NCI-H146 treated with DMSO at 0.1 percent for 48 hours (cell line): ENCODE results near the gene IGFLR1.

Experiments
- DNase-seq: peaks from one replicate; lab custom pipeline; 2025; ENCODE audit not compliant: unreplicated experiment; lab: John Stamatoyannopoulos, UW

The IGFLR1 gene

DNA sequence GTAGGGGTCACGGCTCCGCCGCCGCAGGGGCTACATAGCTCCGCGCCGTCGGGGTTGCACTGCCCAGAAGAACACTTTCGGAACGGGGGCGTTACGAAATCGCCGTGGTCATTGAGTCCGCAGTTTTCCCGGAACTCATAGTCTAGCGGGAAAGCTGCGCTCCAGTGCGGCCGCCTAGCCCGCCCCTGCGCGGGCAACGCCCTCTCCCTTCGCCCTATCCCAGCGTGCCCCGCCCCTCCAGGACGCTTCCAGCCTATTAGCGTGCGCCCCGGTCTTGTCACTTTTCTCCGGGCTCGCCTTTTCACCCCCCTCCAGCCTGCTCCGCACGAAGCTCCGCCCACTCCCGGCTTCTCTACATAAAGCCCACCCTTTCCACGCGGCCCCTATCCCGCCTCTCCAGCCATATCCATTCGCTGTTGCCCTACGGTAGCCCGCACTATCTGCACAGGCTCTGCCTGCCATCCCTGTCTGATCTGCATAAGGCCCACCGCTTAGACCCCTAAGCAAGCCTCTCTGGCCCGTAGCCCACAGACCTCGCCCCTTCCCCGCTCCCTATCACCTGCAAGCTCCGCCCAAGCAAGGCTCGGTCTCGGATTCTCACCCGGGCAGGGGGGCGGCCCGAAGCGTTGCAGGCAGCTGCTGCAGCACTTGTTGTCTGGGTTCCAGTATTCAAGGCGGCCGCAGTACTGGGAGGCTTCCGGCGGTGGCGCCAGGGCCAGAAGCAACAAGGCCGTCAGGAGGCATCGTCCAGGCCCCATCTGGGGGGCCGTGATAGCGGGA lies 1.6 kb downstream of the IGFLR1 start:
- DNase-seq, result peak; percentile 98

DNA sequence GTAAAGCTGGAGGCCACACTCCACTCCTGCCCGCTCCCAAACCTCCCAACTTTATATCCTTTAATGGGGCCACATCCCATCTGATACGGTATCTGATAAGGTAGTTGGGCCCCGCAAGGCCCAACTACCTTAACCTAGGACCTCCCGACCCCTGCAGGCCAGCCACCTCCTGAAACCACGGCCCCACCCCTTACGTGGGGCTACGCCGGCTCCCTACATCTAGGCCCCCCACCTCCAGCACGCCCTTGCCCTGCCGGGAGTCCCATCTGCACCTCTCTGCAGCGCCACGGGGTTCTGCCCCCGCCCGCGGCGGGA lies 2.2 kb downstream of the IGFLR1 start:
- DNase-seq, result no peak

DNA sequence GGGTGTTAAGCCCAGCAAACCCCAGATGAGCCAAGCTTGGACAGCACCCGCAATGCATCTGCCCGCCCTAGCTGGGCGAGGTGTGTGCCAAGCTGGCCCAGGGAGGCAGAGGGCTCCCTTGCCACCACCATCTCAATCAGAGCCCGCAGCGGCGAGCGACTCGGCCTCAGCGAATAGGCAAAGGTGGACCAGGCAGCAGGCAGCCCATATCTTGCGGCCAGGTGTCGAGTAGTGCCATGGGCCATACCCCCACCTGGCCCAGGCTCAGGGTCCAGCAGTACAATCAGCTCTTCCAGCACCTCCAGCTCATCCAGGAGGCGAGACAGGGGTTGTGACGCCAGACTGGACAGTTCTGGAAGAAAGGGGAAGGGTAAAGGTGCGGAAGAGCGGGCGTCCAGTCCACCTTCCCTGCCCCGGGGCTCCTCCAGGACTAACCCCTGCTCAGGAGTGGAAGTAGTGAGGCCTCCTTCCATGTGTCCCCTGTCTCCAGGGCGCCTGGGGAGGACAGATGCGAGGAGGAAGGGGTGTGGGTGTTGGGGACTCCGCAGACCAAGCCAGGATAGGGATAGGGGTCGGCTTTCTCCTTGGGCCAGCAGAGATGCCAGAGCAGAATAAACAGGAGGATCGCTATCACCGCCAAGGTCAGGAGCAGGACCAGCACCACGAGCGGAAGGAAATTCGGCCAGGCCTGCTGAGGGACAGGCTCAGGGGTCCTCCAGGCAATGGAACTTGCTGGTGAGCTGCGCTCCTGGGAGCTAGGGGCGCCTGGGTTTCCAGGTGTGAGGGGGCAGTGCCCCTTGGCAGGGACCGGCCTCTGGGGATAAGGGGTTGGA lies 2.8 kb downstream of the IGFLR1 start:
- DNase-seq, result no peak

DNA sequence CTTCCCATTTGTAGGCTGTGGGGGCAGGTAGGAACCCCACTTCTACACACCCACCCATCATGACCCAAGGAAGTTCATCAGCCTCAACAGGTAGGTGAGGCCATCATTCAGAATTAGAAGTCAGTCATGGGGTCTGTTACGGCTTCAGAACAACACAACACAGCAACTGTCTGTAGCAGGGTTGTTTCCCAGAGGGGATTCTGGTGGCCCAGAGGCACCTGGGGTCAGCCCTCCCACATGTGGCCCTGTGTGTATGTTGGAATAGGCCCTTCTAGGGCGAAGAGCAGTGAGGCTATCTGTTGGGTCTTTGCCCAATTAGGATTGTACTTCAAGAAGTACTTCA lies 3.4 kb downstream of the IGFLR1 start:
- DNase-seq, result no peak

DNA sequence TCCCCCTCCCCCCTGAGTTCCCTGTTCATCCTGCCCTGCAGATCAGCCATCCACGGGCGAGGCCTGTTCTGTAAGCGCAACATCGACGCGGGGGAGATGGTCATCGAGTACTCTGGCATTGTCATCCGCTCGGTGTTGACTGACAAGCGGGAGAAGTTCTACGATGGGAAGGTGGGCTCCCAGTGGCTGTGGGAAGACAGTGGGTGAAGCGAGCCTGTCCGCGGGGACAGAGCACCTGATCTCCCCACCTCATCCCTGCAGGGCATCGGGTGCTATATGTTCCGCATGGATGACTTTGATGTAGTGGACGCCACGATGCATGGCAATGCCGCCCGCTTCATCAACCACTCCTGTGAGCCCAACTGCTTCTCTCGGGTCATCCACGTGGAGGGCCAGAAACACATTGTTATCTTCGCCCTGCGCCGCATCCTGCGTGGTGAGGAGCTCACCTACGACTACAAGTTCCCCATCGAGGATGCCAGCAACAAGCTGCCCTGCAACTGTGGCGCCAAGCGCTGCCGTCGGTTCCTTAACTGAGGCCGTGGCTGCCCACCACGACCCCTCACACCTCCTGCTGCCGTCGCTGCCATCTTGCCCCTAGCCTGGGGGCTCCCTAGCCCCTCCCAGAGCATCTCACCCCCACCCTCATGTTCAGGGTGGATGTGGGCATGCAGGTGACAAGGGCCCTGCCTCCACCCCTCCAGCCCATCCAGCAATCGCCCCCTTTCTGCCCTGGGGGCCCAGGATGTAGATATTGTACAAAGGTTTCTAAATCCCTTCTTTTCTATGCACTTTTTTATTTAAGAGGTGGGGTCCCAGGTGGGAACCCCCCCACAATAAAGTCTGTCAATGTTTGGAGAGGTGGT lies 4.0 kb downstream of the IGFLR1 start:
- DNase-seq, result no peak

DNA sequence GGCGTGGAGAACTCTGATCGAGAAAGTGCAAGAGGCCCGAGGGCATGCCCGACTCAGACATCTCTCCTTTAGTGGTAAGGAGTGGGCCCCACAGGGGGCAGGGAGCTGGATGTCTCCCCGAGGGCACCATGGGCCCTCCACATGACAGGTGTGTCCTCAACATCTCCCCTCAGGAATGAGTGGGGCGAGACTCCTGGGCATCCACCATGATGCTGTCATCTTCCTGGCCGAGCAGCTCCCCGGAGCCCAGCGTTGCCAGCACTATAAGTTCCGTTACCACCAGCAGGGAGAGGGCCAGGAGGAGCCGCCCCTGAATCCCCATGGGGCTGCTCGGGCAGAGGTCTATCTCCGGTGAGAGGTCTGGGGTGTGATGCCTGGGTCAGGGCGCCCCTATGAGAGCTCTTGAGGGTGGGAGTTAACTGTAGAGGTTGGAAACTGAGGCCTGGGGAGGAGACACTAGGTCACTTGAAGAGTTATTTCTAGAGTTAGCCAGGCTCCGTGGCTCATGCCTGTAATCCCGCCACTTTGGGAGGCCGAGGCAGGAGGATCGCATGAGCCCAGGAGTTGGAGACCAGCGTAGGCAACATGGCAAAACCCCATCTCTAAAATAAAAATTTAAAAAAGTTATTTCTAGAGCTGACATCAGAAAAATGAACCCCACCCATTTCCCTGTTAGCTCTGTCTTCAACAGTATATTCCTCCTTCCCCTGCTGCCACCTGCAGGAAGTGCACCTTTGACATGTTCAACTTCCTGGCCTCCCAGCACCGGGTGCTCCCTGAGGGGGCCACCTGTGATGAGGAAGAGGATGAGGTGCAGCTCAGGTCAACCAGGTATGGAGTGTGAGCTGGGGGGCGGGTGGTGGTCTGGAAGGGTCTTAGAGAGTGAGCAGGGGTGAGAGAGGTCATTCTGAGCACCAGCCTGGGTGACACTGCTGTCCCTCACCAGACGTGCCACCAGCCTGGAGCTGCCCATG lies 5.1 kb downstream of the IGFLR1 start:
- no peak for DNase-seq

DNA sequence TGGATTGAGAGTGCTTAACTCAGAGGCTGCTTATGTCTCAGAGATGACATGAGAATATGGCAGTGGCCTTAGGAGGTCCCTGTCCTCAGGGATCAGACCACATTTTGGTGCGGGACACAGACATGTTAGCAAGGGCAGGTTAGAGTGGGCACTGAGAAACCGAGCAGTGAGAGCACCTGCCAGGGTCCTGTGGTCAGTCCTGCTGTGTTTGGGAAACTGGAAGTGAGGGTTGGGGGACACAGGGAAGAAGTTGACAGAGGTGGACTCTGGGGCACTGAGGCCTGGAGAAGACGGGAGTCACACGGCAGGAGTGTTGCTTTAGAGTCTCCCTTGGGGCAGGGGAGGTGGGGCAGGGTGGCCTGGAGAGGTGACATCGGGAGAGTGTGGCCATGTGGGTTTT lies 7.4 kb downstream of the IGFLR1 start:
- no peak for DNase-seq

DNA sequence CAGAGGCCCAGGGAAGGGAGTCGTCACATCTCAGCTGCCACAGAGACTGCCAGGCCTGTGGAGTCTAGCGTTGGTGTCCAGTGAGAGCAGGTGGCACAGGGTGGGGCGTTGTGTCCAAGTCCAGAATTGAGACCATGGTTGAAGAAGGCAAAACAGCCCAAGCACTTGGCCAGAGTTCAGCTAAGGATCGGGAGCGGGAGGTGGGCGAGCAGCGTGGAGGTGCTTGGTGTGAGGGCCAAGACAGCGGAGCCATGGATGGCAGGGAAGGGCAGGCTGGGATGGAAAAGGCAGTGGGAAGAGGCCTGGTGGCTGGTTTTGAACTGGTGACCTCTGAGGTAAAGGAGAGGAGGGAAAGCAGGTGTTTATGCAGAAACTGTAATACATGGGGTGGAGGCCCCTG lies 8.0 kb downstream of the IGFLR1 start:
- no peak for DNase-seq

DNA sequence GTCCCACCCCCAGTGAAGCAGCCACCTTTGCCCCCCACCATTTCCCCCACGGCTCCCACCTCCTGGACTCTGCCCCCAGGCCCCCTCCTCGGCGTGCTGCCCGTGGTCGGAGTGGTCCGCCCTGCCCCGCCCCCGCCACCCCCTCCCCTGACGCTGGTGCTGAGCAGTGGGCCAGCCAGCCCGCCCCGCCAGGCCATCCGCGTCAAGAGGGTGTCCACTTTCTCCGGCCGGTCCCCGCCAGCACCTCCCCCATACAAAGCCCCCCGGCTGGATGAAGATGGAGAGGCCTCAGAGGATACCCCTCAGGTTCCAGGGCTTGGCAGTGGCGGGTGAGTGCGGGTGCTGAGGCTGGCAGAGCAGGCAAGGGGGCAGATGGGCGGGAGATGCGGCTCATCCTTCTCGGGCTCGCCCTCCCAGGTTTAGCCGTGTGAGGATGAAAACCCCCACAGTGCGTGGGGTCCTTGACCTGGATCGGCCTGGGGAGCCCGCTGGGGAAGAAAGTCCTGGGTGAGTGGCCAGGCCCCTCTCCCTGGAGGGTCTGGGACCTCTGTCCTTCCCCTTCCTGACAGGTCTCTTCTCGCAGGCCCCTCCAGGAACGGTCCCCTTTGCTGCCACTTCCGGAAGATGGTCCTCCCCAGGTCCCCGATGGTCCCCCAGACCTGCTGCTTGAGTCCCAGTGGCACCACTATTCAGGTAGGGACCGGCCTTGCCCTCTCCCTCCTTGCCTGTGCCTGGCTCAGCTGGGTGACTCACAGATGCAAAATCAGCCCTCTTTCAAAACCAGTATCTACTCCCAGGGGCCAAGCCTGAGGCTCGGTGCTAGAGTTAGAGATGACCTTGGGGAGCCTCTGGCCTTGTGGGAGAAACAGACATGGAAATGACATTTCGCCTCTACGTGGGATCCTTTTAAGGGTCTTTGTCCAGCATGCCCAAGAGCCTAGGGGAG lies 8.8 kb downstream of the IGFLR1 start:
- DNase-seq, result no peak

DNA sequence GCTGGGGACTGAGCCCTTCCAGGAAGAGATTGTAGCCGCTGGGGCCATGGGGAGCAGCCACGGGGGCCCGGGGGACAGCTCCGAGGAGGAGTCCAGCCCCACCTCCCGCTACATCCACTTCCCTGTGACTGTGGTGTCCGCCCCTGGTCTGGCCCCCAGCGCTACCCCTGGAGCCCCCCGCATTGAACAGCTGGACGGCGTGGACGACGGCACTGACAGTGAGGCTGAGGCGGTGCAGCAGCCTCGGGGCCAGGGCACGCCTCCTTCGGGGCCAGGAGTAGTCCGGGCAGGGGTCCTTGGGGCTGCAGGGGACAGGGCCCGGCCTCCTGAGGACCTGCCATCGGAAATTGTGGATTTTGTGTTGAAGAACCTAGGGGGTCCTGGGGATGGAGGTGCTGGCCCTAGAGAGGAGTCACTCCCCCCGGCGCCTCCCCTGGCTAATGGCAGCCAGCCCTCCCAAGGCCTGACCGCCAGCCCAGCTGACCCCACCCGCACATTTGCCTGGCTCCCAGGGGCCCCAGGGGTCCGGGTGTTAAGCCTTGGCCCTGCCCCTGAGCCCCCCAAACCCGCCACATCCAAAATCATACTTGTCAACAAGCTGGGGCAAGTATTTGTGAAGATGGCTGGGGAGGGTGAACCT lies 9.6 kb downstream of the IGFLR1 start:
- no peak for DNase-seq

DNA sequence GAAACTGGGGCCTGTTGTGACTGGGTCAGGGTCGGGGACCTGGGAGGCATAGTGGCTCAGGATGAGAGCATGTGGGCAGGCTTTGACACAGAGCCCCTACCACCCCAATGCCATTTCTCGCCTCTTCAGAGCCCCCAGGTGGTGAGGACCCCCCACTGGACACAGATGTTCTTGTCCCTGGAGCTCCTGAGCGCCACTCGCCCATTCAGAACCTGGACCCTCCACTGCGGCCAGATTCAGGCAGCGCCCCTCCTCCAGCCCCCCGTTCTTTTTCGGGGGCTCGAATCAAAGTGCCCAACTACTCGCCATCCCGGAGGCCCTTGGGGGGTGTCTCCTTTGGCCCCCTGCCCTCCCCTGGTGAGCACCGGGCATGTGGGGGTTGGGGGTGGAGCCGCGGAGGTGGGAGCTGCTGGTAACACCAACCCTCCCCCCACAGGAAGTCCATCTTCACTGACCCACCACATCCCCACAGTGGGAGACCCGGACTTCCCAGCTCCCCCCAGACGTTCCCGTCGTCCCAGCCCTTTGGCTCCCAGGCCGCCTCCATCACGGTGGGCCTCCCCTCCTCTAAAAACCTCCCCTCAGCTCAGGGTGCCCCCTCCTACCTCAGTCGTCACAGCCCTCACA lies 10.4 kb downstream of the IGFLR1 start:
- no peak for DNase-seq

DNA sequence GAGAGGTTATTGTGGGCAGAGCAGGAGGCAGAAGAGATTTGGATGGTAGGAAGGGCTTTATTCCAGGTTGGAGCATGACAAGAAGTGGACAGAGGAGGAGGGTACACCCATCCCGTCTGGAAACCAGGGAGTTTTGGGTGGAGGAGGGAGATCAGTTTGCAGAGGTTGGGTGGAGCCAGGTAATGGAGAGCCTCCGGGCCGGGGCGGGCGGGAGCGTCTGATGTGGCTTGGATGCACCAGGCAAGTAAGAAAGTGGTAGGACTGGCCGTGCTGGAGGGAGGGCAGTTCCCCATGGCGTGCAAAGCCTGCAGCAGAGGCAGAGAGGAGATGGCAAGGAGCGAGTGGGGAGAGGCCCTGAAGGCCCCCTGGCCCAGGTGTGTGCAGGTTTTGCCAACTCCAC lies 10.9 kb downstream of the IGFLR1 start:
- DNase-seq, result no peak

DNA sequence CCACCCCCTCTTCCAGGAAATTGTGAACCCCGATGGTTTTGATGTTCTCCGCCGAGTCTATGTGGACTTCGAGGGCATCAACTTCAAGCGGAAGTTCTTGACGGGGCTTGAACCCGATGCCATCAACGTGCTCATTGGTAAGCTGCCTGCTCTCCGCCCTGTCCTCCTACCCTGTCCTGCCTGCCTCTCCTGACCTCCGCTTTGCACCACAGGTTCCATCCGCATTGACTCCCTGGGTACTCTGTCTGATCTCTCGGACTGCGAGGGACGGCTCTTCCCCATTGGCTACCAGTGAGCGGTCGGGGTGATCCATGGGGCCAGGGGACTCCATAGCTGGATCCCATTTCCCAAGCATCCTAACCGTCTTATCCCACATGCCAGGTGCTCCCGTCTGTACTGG lies 11.9 kb downstream of the IGFLR1 start:
- no peak for DNase-seq

DNA sequence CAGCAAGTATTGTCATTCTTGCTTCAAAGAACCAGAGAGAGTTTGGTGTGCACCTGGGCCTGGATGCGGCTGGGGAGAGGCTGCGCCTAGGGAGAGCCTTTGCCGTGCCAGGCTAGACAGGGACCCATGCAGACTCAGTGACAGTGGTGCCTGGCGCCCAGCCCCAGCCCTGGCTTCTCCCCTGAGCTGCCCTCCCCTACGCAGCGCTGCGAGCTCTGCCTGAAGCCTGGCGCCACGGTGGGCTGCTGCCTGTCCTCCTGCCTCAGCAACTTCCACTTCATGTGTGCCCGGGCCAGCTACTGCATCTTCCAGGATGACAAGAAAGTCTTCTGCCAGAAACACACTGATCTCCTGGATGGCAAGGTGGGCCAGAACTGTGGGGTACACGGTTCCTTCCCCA lies 12.5 kb downstream of the IGFLR1 start:
- no peak for DNase-seq

DNA sequence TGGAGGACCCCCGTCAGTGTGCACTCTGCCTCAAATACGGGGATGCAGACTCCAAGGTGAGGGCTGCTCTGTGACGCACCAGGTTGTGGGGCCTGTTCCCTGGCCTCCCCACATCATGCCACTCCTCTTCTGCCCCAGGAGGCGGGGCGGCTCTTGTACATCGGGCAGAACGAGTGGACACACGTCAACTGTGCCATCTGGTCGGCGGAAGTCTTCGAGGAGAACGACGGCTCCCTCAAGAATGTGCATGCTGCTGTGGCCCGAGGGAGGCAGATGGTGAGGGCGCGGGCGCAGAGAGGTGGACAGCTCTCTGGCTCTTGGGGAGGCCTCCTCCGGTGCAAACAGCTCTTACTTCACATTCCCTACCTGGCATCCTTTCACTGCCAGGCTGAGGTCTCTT lies 13.2 kb downstream of the IGFLR1 start:
- DNase-seq, result no peak

DNA sequence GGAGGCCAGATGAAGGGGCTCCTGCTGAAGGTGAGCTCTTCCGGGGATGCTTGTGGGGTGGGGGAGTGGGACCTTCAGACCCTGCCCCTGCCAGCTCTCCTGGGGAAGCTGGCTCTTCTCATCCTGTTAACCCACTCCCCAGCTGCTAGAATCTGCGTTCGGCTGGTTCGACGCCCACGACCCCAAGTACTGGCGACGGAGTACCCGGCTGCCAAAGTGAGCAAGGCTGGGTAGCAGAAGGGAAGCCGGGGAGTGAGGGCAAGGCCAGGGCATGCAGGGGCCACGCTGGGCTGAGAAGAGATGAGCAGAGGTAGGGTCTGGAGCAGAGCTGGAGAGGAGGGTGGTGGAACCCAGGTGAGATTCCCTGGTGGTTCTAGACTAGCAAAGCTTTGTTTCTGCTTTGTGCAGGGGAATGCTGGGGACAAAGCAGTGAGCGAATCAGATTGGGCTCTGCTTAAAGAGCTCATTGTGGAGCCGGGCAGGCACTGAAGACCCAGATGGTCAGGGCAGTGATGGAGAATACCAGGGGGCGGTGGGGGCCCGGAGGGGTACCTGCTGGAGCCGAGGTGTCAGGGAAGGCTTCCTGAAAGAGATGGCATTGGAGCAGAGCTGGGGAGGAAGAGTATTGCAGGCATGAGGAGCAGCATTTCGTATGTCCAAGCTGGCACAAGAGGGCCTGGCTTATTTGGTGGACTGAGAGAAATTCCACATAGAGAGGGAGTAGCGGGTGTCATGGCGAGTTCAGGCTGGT lies 14.1 kb downstream of the IGFLR1 start:
- no peak for DNase-seq

DNA sequence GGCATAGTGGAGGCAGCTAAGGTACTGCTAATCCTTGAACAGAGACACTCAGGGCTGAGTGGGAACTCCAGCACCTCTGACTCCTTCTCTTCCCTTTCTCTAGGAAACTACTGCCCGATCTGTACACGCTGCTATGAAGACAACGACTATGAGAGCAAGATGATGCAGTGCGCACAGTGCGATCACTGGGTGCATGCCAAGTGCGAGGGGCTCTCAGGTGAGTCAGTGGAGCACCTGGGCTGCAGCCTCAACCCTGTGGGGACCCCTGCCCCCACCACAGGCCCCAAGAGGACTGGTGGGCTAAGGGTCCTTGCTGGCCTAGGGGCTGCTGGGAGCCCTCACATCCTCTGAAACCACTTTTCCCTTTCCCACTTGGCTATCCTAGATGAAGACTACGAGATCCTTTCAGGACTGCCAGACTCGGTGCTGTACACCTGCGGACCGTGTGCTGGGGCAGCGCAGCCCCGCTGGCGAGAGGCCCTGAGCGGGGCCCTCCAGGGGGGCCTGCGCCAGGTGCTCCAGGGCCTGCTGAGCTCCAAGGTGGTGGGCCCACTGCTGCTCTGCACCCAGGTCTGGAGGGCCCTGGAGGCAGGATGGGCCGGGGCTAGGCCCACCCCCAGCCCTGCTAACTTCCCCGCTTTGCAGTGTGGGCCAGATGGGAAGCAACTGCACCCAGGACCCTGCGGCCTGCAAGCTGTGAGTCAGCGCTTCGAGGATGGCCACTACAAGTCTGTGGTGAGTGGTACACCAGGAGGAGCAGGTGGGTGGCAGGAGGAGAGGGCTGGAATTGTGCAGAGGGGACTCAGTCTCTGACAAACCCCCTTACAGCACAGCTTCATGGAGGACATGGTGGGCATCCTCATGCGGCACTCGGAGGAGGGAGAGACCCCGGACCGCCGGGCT lies 14.9 kb downstream of the IGFLR1 start:
- no peak for DNase-seq
